Fibroblast of lung (primary cell): ENCODE data around the gene MCEMP1. TPM values are rescaled to one million over a fixed set of nuclear protein-coding genes. Genes with fewer than 3 reads are reported as not detected.

Experiments used
- DNase-seq, 2 donors: peaks; one replicate each; pipeline versions ENCODE4 v3.0.0 to v3.0.0-alpha.2; 2010; ENCODE audit warnings: low read depth in 2 of 2
- H2AFZ ChIP-seq: 2 replicates; pipeline ENCODE4 v1.5.1; 2012; ENCODE audit warnings: low read length, control low read depth, inconsistent platforms
- H3K27ac ChIP-seq: 2 replicates; pipeline ENCODE4 v1.5.1; 2011; ENCODE audit warnings: low read length, control low read depth; ENCODE audit not compliant: insufficient read depth
- H3K27me3 ChIP-seq: 2 replicates; pipeline ENCODE4 v1.5.1; 2011; ENCODE audit warnings: mild to moderate bottlenecking, low read length; ENCODE audit not compliant: control insufficient read depth, insufficient read depth
- H3K36me3 ChIP-seq: 2 replicates; pipeline ENCODE4 v1.5.1; 2011; ENCODE audit warnings: low read length; ENCODE audit not compliant: control insufficient read depth, insufficient read depth
- H3K4me1 ChIP-seq: 2 replicates; pipeline ENCODE4 v1.5.1; 2011; ENCODE audit warnings: low read length; ENCODE audit not compliant: control insufficient read depth, insufficient read depth; ENCODE audit errors: extremely low read depth
- H3K4me2 ChIP-seq: 2 replicates; pipeline ENCODE4 v1.5.1; 2011; ENCODE audit warnings: low read length, control low read depth; ENCODE audit not compliant: insufficient read depth; ENCODE audit errors: extremely low read depth
- H3K4me3 ChIP-seq, 4 experiments: fragments of 200-600 bp in 1 of 4; sonication (generic) in 1 of 4; replicated peaks in 1 of 4; 2 replicates each; pipeline ENCODE4 v1.5.1; 2011 to 2016; ENCODE audit warnings: low read length in 4 of 4, low read depth in 3 of 4, mild to moderate bottlenecking in 3 of 4, control low read depth in 2 of 4, inconsistent platforms in 1 of 4, mixed read lengths in 1 of 4; ENCODE audit not compliant: insufficient read depth in 1 of 4; ENCODE audit errors: control extremely low read depth in 1 of 4
- H3K79me2 ChIP-seq: 2 replicates; pipeline ENCODE4 v1.5.1; 2012; ENCODE audit warnings: mild to moderate bottlenecking, low read length, inconsistent platforms; ENCODE audit not compliant: control insufficient read depth, insufficient read depth
- H3K9ac ChIP-seq: 2 replicates; pipeline ENCODE4 v1.5.1; 2011; ENCODE audit warnings: mild to moderate bottlenecking, low read length, control low read depth; ENCODE audit not compliant: insufficient read depth
- H3K9me3 ChIP-seq: 2 replicates; pipeline ENCODE4 v1.5.1; 2012; ENCODE audit warnings: low read depth, low read length; ENCODE audit not compliant: control insufficient read depth, insufficient read depth
- H4K20me1 ChIP-seq: 2 replicates; pipeline ENCODE4 v1.5.1; 2011; ENCODE audit warnings: low read length; ENCODE audit not compliant: control insufficient read depth, insufficient read depth; ENCODE audit errors: extremely low read depth
- EZH2 ChIP-seq: IDR thresholded peaks from 2 replicates; pipeline ENCODE4 v1.5.1; 2012; ENCODE audit warnings: low read length, control low read depth, mild to moderate bottlenecking; ENCODE audit errors: missing control alignments
- polyA plus RNA-seq, 2 donors: library from polyadenylated mRNA; depleted of rRNA in 1 of 2; stranded (reverse) in 1 of 2; unstranded in 1 of 2; fragments of >200 nt; gene quantifications; 2 replicates each; pipeline ENCODE4 v1.2.1, GENCODE V29; 2011 to 2012; ENCODE audit warnings: missing spikeins in 1 of 2
- total RNA-seq: library from RNA; depleted of rRNA; stranded (reverse); fragments of >200 nt; gene quantifications from 2 replicates; pipeline ENCODE4 v1.2.1, GENCODE V29; 2014
- TF ChIP-seq, protein P1 (sequence below), 2 donors: IDR thresholded peaks in 1 of 2; conservative IDR thresholded peaks in 1 of 2; 1 replicate in 1 of 2; 2 replicates in 1 of 2; pipeline ENCODE4 v1.5.1; 2011 to 2012; ENCODE audit warnings: low read length in 2 of 2, control low read depth in 1 of 2, inconsistent platforms in 1 of 2, low read depth in 1 of 2, mild to moderate bottlenecking in 1 of 2

The MCEMP1 gene
- total and polyA plus RNA-seq, 2 donors (not counting 1 experiment from before 2014, with no cell fraction given): not detected

DNA sequence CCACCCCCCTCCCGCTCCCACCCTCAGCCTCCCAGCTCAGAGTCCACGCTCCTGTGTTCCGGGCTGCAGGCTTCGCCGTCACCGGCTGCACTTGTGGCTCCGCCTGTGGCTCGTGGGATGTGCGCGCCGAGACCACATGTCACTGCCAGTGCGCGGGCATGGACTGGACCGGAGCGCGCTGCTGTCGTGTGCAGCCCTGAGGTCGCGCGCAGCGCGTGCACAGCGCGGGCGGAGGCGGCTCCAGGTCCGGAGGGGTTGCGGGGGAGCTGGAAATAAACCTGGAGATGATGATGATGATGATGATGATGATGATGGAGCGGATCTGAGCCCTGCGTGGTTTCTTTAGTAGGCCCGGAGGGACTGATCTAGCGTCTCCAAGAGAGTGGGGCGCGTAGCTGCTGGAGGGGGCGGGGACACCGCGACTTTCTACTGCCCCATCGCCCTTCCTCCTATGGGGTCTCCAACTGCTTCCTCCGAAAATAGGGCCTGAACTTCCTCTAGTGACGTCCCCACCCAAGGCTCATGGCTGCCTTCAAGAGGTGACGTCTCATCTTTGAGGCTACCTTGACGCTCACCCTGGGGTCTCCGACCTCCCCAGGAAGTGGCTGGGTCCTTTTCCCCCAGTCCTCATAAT is 6.6 kb upstream of the MCEMP1 start:
- H3K4me1 ChIP-seq: no peaks in the 10 kb centered on the region
- H3K79me2 ChIP-seq: no peaks in the 10 kb centered on the region
- H3K36me3 ChIP-seq: no peaks in the 10 kb centered on the region
- H3K27me3 ChIP-seq: no peaks in the 10 kb centered on the region
- H3K9ac ChIP-seq: no peak overlapping the region
- H3K9me3 ChIP-seq: no peaks in the 10 kb centered on the region
- no peak overlapping the region for H3K4me3 ChIP-seq
- no peak overlapping the region for H3K4me2 ChIP-seq
- no peak for DNase-seq
- no peak overlapping the region for H2AFZ ChIP-seq
- no peak overlapping the region for H3K27ac ChIP-seq
- TF ChIP-seq EZH2: no peak
- TF ChIP-seq, protein P1, sequence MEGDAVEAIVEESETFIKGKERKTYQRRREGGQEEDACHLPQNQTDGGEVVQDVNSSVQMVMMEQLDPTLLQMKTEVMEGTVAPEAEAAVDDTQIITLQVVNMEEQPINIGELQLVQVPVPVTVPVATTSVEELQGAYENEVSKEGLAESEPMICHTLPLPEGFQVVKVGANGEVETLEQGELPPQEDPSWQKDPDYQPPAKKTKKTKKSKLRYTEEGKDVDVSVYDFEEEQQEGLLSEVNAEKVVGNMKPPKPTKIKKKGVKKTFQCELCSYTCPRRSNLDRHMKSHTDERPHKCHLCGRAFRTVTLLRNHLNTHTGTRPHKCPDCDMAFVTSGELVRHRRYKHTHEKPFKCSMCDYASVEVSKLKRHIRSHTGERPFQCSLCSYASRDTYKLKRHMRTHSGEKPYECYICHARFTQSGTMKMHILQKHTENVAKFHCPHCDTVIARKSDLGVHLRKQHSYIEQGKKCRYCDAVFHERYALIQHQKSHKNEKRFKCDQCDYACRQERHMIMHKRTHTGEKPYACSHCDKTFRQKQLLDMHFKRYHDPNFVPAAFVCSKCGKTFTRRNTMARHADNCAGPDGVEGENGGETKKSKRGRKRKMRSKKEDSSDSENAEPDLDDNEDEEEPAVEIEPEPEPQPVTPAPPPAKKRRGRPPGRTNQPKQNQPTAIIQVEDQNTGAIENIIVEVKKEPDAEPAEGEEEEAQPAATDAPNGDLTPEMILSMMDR (conservative IDR thresholded peaks at IDR 0.05 in 1 of 2, IDR thresholded peaks at IDR 0.05 in 1 of 2; ENCODE audit: low read depth in 1 of 2, low read length in 2 of 2): no peak
- no peaks in the 10 kb centered on the region for H4K20me1 ChIP-seq

DNA sequence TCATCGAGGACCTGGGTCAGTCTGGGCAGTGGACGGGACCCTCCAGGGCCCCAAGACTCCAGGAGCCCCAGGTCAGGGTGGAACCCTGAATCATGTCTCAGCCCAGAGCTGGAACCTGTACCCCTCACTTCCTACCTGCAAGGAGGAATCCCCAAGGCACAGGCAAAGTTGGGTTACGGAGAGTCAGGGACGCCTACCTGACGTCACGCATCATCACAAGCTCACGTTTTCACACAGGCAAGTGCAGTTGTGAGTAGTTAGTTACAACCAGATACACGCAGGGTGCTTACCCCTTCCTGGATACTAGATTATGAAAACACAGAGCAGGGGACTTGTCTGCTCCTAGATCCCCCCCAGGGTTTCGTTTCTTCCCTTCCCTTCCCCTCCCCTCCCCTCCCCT is 6.1 kb upstream of the MCEMP1 start:
- Histone ChIP-seq H4K20me1 (no peaks in the 10 kb centered on the region), H3K4me3 (no peak overlapping the region), H3K4me1 (no peaks in the 10 kb centered on the region), H3K9ac (no peak overlapping the region), H3K27me3 (no peaks in the 10 kb centered on the region), H3K27ac (no peak overlapping the region), H3K9me3 (no peaks in the 10 kb centered on the region), H3K36me3 (no peaks in the 10 kb centered on the region), H2AFZ (no peak overlapping the region), H3K79me2 (no peaks in the 10 kb centered on the region), H3K4me2 (no peak overlapping the region)
- no peak for TF ChIP-seq EZH2
- TF ChIP-seq, protein P1 (conservative IDR thresholded peaks at IDR 0.05 in 1 of 2, IDR thresholded peaks at IDR 0.05 in 1 of 2; ENCODE audit: low read depth in 1 of 2, low read length in 2 of 2): no peak
- DNase-seq: no peak

DNA sequence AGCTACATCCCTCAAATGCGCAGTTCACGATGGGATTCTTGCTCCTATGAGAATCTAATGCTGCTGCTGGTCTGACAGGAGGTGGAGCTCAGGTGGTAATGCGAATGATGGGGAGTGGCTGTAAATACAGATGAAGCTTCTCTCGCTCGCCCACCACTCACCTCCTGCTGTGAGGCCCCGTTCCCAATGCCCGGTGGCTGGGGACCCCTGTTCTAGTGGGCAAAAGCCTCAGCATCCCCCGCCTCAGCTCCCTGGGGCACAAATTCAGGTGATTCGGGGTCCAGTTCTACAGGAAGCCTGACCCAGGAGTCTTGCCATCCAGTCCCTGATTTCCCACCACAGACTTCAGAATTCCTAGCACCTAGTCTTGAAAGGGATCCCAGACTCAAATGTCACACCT is 4.4 kb upstream of the MCEMP1 start:
- Histone ChIP-seq H3K4me1 (no peaks in the 10 kb centered on the region), H3K9me3 (no peaks in the 10 kb centered on the region), H3K4me3 (no peak overlapping the region), H4K20me1 (no peaks in the 10 kb centered on the region), H3K36me3 (no peaks in the 10 kb centered on the region), H3K79me2 (no peaks in the 10 kb centered on the region), H2AFZ (no peak overlapping the region), H3K9ac (no peak overlapping the region), H3K27me3 (no peaks in the 10 kb centered on the region), H3K4me2 (no peak overlapping the region), H3K27ac (no peak overlapping the region)
- no peak for DNase-seq
- TF ChIP-seq, protein P1 (conservative IDR thresholded peaks at IDR 0.05 in 1 of 2, IDR thresholded peaks at IDR 0.05 in 1 of 2; ENCODE audit: low read depth in 1 of 2, low read length in 2 of 2): no peak
- TF ChIP-seq EZH2: no peak
